Prostate gland (tissue), 2 donors: ENCODE results near the gene NTM.

Experiments
- CTCF ChIP-seq, 4 experiments: fragments of 200-600 bp in 2 of 4; fragments of 450-650 bp in 2 of 4; sonication (generic) in 2 of 4; IDR thresholded peaks; 1 replicate in 3 of 4; 2 replicates in 1 of 4; pipeline ENCODE4 v1.5.1; 2016 to 2019; ENCODE audit warnings: antibody characterized with exemption in 4 of 4, mild to moderate bottlenecking in 2 of 4, moderate library complexity in 2 of 4
- POLR2A ChIP-seq: fragments of 450-650 bp; IDR thresholded peaks from one replicate; pipeline ENCODE4 v1.6.1; 2016; ENCODE audit warnings: antibody characterized with exemption, mild to moderate bottlenecking
- POLR2AphosphoS5 ChIP-seq: sonication (generic); formaldehyde crosslinking; IDR thresholded peaks from one replicate; pipeline ENCODE4 v1.6.1; 2017; ENCODE audit warnings: antibody characterized with exemption

GRCh38 chr11:131982154-131982553 is 611.7 kb downstream of the NTM start:
- TF ChIP-seq CTCF (IDR thresholded peaks at IDR 0.05) (no peak), POLR2A (no peak), POLR2AphosphoS5 (no peak)
